GM21717 (cell line): Measurements from ENCODE around the gene PRKX.
A peak's percentile ranks its signal among the peaks of the same experiment; 100 is the strongest.
"Not testable (repeated sequence)": the region's sequence is repeated elsewhere in the genome, so short reads cannot be mapped to it uniquely, and the experiment has no call there.

Source experiments
- ATAC-seq: cut with Tn5 transposase; IDR thresholded peaks from one replicate; pipeline ENCODE4 v1.9.1; 2021; ENCODE audit warnings: mild to moderate bottlenecking, moderate library complexity; ENCODE audit not compliant: unreplicated experiment

The PRKX gene

DNA sequence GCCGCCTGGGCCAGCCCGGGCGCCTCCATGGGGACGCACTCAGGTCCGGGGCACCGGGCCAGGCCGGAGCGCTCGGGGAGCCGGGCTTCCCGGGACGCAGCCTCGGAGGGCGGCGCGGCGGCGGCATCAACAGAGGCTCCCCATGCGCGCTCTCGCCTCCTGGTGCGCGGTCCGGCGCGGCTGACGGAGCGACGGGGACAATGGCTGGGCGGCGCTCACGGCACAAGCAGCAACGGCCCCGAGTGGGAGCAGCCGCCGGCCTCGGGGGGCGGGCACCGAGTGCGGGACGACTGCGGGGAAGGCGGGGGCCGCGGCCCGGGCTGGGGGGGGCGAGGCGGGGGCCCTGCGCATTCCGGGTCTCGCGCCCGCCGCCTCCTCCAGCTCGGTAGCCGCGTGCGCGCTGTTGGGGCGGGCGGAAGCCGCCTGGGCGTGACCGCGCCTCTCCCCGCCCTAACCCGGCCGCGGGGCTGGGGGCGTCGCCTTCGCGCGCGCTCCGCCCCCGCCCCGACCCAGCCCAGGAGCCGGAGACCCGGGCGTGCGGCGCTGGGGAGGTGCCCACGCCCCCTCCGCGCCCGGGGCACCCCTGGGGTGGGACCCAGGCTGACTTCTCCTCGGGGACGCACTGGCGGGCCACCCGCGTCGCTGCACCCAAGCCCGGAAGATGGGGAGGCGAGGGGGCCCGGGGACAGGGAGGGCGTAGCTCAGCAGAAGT lies at the start of gene PRKX:
TSS of gene PRKX (minus strand) at position 425 of the 712 bp plus-strand sequence. CDS start at position 29, 396 bp downstream.
- ATAC-seq = peak; percentile 82

DNA sequence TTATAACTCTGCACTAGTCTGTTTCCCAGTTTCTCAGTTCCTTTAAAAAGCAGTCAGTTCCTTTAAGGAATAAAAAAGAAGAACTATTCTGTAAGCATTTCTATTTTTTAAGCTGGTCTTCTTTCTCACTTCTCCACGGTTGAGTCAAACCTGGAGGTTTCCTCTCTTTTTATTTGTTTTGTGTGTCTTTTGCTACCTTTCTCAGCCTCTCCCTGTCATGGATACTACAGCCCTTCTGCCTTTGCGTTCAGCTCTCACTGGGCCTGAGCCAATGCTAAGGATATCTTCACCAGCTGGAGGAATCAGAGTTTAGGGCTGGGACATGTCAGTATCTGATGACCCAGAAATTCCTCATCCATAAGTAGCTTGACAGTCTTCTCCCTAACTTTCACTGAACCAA lies 49.7 kb upstream of the PRKX start:
- ATAC-seq = no peak

DNA sequence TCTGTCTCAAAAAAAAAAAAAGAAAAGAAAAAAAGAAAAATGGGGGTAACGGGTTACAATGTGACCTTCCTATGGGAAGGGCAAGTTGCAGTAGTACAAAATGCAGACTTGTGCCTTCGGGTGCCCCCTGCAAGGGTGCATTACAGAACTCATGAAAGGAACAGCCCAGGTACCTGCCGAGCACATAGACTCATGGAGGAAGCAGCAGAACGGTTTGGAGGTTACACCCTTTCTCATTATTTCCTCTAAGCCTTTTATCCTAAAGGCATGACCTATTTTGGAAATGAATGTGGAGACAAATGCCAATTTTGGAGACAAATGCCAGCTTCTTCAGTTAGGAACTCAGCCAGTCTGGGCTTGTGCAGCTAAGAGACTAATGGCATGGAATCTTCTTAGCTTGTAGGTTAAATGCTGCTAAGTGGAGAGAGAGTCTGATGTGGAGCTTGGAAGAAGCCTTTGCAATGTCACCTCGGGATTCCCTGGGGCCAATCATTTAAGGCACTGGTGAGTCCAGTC lies 44.1 kb upstream of the PRKX start:
- no peak for ATAC-seq

DNA sequence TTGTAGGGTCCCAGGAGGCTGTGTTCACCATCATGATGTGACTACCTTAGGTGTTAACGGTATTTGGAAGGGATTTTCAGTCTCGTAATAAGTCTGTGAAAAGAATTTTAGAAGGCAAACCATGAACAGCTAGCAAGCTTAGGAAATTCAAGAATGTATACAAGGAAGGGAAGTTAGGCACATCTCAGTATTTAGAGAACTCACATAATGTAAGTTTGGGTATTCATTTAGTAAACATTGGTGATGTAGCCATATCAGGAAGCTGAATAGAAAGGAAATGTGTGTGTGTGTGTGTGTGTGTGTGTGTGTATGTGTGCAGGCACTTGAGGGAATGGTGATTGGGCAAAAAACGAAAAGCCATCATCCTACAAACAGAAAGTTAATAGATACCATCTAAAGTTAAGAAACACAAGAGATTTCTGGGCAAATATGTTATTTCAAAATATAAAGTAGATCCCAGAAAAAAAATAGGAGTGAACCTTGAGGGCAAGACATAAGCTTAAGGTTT lies 34.7 kb upstream of the PRKX start:
- no peak for ATAC-seq

DNA sequence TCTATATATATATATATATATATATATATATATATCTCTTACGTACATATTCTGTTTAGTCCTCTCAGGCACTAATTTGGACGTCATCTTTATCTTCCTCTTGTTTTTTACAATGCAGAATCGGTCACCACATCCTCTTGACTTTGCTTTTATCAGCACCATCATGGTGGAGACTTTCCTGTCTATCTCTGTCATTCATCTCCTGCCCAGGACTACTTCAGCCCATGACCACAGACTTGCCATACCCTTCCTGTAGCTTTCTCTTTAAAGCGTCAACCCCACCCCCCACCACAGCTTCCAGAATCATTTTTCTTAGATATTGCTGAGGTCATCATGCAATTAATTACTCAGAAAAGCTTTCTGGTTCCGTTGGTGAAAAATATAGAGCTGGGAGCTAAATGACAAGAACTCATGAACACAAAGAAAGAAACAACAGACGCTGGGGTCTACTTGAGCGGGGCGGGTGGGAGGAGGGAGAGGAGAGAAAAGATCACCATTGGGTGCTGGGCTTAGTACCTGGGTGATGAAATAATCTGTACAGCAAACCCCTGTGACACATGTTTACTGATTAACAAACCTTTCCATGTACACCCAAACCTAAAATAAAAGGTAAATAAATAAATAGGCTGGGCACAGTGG lies 30.5 kb upstream of the PRKX start:
- ATAC-seq = no peak

DNA sequence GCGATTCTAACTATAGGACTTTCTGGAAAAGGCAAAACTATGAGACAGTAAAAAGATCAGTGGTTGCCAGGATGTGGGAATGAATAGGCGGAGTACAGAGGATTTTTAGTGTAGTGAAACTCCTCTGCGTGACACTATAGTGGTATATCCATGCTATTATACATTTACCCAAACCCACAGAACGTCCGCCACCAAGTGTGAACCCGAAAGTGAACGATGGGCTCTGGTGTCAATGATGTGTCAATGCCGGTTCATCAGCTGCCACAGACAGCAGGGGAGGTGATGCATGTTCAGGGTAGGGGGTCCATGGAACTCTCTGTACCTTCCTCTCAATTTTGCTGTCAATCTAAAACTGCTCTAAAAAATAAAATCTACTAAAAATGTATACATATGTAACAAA lies 27.5 kb upstream of the PRKX start:
- ATAC-seq = not testable (repeated sequence)

DNA sequence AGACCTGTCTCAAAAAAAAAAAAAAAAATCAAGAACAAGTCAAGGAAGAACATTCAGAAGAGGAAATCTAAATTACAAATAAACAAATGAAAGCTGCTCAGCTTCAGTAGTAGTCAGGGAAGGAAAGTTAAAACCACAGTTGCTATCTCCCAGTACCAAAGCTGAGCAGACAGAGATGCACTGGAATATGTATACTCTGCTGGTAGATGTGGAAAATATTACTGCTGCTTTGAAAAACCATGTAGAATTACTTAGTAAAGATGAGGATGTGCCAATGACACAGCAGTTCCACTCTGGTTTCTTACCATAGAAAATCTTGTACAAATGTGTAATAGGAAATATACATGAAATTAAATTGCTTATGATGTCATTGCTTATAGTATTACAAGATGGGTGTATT lies 25.1 kb upstream of the PRKX start:
- ATAC-seq = no peak

DNA sequence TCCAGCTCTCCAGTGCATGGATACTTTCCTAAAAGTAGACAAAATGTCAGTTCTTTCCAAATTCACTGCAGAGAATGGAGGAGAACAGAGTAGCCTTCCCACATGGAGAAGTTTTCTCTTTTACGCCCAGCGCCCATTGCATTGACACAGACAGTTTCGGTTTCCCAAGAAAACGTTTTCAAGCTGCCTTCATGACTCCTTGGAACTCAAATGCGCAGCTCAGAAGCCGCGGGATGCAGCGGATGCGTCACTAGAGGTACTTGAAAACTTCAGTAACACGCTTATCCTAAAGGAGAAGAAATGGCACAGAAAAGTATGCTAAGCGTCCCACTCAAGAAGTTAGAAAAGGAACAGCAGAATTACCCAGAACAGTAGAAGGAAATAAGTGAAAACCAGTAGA lies 23.1 kb upstream of the PRKX start:
- ATAC-seq = not testable (repeated sequence)

DNA sequence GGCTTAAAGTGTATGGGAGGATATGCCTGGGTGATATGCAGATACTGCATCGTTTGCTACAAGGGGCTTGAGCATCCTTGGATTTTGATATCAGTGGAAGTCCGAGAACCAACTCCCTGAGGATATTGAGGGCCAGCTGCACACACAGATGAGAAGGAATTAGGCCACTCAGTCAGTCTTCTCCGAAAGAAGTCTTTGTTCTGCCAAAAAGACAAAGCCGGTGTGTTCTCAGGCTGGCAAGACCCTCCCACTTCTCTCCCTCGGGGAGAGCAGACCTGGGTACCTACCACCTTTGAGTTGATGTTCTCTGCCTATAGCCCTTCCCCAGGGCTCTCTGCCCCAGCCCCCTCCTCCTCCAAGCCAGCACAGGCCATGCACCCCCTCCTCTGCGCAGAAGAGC lies 22.4 kb upstream of the PRKX start:
- not testable (repeated sequence) for ATAC-seq

DNA sequence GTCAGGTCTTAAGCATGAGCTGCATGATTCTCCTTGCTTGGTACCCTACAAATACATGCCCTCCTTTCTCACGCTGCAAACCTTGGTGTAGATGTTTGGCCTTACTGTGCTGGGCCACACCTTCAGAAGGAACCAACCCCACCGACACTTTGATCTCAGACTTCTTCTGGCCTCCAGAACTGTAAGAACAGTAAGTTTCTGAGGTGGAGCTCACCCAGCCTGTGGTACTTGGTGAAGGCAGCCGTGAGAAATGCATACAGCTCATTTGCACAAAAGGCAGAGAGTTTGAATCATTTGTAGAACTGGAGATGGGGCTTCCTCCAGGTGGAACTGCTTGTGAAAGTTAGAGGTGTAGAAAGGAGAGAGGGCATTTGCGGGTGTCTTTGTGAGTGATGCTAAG lies 21.0 kb upstream of the PRKX start:
- not testable (repeated sequence) for ATAC-seq

DNA sequence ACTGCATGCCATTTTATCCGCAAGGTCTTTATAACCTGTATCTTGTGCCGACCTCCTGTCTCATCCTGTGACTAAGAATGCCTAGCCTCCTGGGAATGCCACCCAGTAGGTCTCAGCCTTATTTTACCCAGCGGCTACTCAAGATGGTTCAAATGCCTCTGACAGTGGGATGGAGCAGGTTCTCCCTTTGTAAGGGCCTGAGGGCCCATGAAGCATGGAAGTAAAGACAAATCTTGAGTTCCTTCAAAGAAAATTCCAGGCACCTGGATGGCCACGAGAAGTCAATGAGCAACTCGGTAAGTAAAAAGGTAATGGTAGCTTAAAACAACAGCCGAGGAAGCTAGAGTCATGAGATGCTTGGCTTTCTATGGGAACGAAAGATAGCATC lies 19.6 kb upstream of the PRKX start:
- ATAC-seq = no peak

DNA sequence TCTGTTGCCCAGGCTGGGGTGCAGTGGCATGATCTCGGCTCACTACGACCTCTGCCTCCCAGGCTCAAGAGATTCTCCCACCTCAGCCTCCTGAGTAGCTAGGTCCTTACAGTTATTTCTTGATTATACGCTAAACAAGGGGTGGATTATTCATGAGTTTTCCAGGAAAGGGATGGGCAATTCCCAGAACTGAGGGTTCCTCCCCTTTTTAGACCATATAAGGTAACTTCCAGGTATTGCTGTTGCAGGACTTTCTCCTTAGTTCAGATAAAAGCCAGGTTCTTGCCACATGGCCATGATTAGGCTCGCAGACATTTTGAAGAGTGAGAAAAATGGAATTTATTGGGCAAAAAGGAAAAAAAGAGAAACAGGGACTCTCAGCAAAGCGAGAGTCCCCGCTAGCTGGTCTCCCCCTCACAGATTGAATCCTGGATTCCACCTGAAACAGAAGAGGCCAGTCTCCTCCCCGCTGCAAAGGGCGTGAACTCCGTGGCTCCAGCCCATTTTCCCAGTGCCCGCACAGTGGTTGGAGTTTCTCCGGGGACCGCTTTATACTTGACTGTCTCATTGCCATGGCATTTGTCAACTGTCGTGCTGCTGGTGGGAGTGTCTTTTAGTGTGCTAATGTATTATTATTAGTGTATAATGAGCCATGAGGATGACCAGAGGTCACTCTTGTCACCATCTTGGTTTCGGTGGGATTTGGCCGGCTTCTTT lies 19.0 kb upstream of the PRKX start:
- not testable (repeated sequence) for ATAC-seq

DNA sequence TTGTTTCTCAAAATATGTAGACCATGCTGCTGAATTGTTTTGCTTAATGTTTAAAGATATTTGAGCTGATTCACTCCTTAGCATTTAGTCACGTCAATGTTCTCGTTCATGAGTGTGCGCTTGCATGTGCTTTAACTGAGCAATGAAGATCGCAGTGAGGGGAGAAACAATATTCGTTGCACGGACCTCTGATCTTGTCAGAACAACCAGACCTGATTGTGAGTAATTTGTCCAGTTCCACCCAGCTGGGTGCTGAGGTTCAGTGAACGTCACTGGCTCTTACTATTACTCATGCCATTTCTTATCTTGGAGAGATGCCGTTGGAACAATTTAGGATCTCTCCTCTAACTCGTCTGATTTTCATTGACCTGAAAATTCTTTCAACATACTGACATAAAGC lies 15.0 kb upstream of the PRKX start:
- ATAC-seq = no peak

DNA sequence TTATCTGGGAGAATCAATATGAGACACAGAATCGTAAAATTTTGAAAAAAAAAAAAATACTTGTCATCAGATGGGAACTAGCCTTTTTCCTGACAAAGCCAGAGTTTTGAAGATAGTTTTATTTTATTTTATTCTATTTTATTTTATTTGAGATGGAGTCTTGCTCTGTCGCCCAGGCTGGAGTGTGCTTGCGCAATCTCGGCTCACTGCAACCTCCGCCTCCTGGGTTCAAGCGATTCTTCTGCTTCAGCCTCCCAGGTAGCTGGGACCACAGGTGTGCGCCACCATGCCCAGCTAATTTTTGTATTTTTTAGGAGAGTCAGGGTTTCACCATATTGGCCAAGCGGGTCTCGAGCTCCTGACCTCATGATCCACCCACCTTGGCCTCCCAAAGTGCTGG lies 10.0 kb upstream of the PRKX start:
- ATAC-seq = not testable (repeated sequence)

DNA sequence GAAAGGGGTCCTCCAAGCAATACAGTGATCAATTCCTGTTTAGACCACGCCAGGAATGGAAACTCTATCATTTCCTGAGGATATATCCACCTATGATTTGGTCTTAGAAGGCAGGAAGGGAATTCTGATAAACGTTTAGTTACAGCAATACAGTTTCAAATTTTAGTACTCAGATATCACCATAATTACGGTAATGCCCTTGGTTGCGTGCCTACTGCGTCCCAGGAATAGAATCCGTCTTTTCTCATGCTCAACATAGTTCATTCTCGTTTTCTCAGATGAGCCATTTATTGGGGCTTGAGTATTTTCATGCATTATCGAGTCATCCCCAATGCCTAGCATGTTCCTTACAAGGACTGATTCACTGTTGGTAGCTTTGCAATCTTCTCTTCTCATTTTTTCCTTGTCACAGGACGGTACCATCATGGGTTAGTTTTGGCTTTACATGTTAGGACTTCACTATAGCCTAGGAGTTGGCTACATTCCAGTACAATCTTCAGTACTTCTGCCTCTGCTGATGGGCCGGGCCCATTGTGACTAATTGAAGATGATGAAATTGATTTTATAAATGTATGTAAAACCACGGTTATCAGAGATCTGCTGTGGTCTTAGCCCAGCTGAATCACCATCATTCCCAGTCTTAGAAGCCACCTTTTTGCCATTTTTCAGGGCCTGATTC lies 4.4 kb upstream of the PRKX start:
- no peak for ATAC-seq

DNA sequence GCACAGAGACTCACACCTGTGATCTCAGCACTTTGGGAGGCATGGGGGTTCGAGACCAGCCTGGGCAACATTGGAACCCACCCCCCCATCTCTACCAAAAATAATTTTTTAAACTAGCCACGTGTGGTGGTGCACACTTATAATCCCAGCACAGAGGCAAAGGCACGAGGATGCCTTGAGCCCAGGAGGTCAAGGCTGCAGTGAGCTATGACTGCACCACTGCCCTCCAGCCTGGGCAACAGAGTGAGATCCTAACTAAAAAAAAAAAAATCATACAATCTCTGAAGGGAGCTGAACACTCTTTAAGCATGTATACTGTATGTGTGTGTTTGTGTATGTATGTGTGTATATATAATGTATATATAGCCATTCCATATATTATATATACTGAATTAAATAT lies 2.5 kb upstream of the PRKX start:
- ATAC-seq = no peak

DNA sequence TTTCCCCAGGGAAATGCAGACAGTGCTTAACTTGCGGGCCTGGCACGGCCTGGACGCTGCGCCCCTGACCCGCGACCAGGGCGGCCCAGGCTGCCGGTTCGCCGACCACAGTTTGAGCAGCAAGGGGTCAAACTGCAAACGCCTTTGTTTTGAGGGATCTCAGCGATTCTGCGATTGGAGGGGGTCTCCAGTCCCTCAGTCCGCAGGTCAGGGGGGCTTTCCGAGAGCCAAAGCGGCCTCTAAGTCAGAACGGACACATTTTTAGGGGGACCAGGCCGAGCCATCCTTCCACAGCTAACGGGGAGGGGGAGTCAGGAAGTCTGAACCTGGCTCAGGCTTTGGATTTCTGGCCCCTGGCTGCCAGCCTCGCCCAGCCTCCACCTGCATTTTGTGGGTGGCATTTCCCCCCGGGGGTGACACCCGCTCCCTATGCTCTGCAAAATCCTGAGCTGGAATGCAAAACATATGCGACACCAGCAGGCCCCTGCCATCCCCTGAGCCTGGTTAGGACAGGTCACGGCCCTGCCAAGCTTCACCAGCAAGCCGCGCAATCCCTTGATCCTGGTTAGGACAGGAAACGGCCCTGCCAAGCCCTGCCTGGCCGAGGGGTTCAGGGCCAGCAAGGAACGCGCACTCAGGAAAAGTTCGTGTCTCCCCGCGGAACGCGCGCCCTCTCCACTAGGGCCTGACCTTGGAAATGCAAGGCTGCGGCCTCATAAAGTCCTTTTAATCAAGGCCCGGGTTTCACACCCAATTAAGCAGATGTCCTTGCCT lies 1.4 kb upstream of the PRKX start:
- not testable (repeated sequence) for ATAC-seq

DNA sequence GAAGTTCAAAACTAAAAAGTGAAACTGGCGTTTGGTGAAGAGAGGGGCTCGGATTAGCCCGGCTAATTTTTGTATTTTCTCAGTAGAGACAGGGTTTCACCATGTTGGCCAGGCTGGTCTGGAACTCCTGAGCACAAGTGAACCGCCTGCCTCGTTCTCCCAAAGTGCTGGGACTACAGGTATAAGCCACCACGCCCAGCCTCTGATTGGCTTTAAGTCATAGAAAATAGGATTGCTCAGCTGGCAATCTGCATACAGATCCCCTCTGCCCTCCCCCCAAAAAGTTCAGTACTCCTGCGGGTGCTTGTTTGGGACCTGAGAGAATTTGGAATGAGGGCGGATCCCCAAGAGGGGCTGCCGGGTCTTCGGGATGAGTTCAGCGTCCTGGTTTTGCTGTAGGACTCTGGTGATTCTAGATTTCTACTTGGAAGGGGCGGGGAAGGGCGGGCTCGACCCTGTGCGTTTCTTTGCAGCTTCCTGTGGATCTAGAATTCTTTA lies 537 bp upstream of the PRKX start:
- no peak for ATAC-seq

DNA sequence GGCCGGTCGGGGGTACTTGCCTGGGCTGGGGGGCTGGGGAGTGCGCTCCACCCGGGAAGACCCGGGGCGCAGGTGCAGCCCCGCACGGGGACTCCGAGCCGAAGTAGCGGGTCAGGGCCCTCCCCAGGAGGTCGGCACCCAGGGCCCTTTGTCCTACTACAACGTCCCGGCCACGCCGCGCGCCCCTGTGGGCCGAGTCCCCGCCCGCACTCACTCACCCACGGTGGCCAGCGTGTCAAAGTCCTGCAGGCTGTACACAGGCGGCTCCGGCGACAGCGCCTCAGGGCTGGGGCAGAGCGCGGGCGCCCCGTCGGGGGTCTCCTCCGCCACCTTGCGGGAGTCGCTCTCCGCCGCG lies 602 bp downstream of the PRKX start:
- ATAC-seq = peak; percentile 22
